Measurements from ENCODE around the gene NAGS. TPM values are rescaled to one million over a fixed set of nuclear protein-coding genes. Genes with fewer than 3 reads are reported as not detected.
"Not testable (repeated sequence)": the region's sequence is repeated elsewhere in the genome, so short reads cannot be mapped to it uniquely, and the experiment has no call there.

NAGS gene
- total RNA-seq, 2 donors from 2014 or later: 1.7 to 4.5 TPM

- no peak for DNase-seq (ENCODE audit: low spot score)
- no peak for TF ChIP-seq CTCF (IDR thresholded peaks at IDR 0.05)
- Histone ChIP-seq H3K9me3 (no peaks in the 10 kb centered on the region), H3K4me3 (no peak overlapping the region), H3K36me3 (peaks cover 21% of the 10 kb centered on the region), H3K27me3 (no peaks in the 10 kb centered on the region), H3K4me1 (peaks cover 0 to 30% of the 10 kb centered on the region in 2 donors), H3K27ac (no peak overlapping the region)
These were observed 41.1 kb downstream of the NAGS start for GRCh38 chr17:44045486-44045885.

- H3K27ac ChIP-seq; H3K4me3 ChIP-seq; DNase-seq (ENCODE audit: low spot score); H3K27me3 ChIP-seq; H3K9me3 ChIP-seq: not testable (repeated sequence)
- Histone ChIP-seq H3K4me1 (peaks cover 0 to 21% of the 10 kb centered on the region in 2 donors), H3K36me3 (peaks cover 35% of the 10 kb centered on the region)
These were observed 42.5 kb downstream of the NAGS start for GRCh38 chr17:44046893-44047292.

- Histone ChIP-seq H3K27ac (no peak overlapping the region), H3K4me1 (peaks cover 0 to 18% of the 10 kb centered on the region in 2 donors), H3K9me3 (no peaks in the 10 kb centered on the region), H3K27me3 (no peaks in the 10 kb centered on the region), H3K36me3 (peaks cover 44% of the 10 kb centered on the region), H3K4me3 (no peak overlapping the region)
- TF ChIP-seq CTCF (IDR thresholded peaks at IDR 0.05): no peak
- DNase-seq (ENCODE audit: low spot score): no peak
These were observed 45.1 kb downstream of the NAGS start for GRCh38 chr17:44049294-44050060.

GRCh38 chr17:44053125-44053872 lies 48.9 kb downstream of the NAGS start:
- no peak for TF ChIP-seq CTCF (IDR thresholded peaks at IDR 0.05)
- DNase-seq (ENCODE audit: low spot score): no peak
- peaks cover 50% of the 10 kb centered on the region for H3K36me3 ChIP-seq
- H3K9me3 ChIP-seq: no peaks in the 10 kb centered on the region
- no peak overlapping the region for H3K4me3 ChIP-seq
- no peaks in the 10 kb centered on the region for H3K27me3 ChIP-seq
- peaks cover 0 to 14% of the 10 kb centered on the region in 2 donors for H3K4me1 ChIP-seq
- peak overlapping the region in 1 of 2 donors; percentile 53 for H3K27ac ChIP-seq

Other genes starting within 250 kb of the NAGS start
- not detected for gene SOST, start 245.8 kb upstream of the NAGS start, total RNA-seq
- gene DUSP3, start 225.6 kb upstream of the NAGS start, total RNA-seq: 100 to 1,000 TPM; 151 to 175 TPM
- gene CFAP97D1, start 224.2 kb upstream of the NAGS start, total RNA-seq: not detected
- 10 to 100 TPM; 35.0 to 36.2 TPM for gene MPP3, start 171.5 kb upstream of the NAGS start, total RNA-seq
- 10 to 100 TPM; 11.8 to 30.4 TPM for gene CD300LG, start 157.4 kb upstream of the NAGS start, total RNA-seq
- gene MPP2, start 97.1 kb upstream of the NAGS start, total RNA-seq: 10 to 100 TPM; 11.9 to 15.6 TPM
- not detected for gene PPY, start 62.1 kb upstream of the NAGS start, total RNA-seq
- gene PYY, start 50.7 kb upstream of the NAGS start, total RNA-seq: not detected
- 10 to 100 TPM; 21.0 to 25.0 TPM for gene TMEM101, start 10.3 kb downstream of the NAGS start, total RNA-seq
- 10 to 100 TPM; 36.8 to 41.3 TPM for gene LSM12, start 62.0 kb downstream of the NAGS start, total RNA-seq
- gene G6PC3, start 66.1 kb downstream of the NAGS start, total RNA-seq: 10 to 100 TPM; 36.0 to 41.1 TPM
- 100 to 1,000 TPM in 1 of 2 donors, 10 to 100 TPM in 1; 80.0 to 138 TPM for gene HDAC5, start 119.0 kb downstream of the NAGS start, total RNA-seq
- gene HROB, start 137.3 kb downstream of the NAGS start, total RNA-seq: under 1 TPM; 0.59 to 0.94 TPM
- gene ASB16, start 166.1 kb downstream of the NAGS start, total RNA-seq: 1 to 10 TPM; 8.3 TPM
- 10 to 100 TPM; 26.4 to 26.6 TPM for gene TMUB2, start 182.3 kb downstream of the NAGS start, total RNA-seq
- 10 to 100 TPM; 24.5 to 38.9 TPM for gene ATXN7L3, start 195.3 kb downstream of the NAGS start, total RNA-seq
- 10 to 100 TPM; 39.3 to 42.3 TPM for gene UBTF, start 215.1 kb downstream of the NAGS start, total RNA-seq